ENCODE data around the gene CDC42EP3. TPM values are rescaled to one million over a fixed set of nuclear protein-coding genes. Genes with fewer than 3 reads are reported as not detected.

CDC42EP3 gene
- total RNA-seq, 6 experiments from 2014 or later: 159 to 248 (median 201) TPM

- Mint-ChIP-seq H3K27me3 (ENCODE audit: insufficient read depth) (no peaks in the 10 kb centered on the region), H3K27ac (no peak overlapping the region), H3K4me3 (no peak overlapping the region), H3K4me1 (ENCODE audit: low read depth) (peaks cover 40% of the 10 kb centered on the region), H3K36me3 (ENCODE audit: low read depth) (peaks cover 24% of the 10 kb centered on the region), H3K9me3 (peaks cover 15% of the 10 kb centered on the region)
- TF ChIP-seq, protein P1, sequence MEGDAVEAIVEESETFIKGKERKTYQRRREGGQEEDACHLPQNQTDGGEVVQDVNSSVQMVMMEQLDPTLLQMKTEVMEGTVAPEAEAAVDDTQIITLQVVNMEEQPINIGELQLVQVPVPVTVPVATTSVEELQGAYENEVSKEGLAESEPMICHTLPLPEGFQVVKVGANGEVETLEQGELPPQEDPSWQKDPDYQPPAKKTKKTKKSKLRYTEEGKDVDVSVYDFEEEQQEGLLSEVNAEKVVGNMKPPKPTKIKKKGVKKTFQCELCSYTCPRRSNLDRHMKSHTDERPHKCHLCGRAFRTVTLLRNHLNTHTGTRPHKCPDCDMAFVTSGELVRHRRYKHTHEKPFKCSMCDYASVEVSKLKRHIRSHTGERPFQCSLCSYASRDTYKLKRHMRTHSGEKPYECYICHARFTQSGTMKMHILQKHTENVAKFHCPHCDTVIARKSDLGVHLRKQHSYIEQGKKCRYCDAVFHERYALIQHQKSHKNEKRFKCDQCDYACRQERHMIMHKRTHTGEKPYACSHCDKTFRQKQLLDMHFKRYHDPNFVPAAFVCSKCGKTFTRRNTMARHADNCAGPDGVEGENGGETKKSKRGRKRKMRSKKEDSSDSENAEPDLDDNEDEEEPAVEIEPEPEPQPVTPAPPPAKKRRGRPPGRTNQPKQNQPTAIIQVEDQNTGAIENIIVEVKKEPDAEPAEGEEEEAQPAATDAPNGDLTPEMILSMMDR (IDR thresholded peaks at IDR 0.05): no peak
- DNase-seq: no peak
Measured at GRCh38 chr2:37593024-37593423, 78.4 kb downstream of the CDC42EP3 start.

Measured in HFFc6 (cell line).